T-helper 1 cell (primary cell): ENCODE data around the gene SLC38A10.

Experiments
- DNase-seq, 5 donors: peaks; one replicate each; pipeline ENCODE4 v3.0.0-alpha.2; 2012 to 2020

Gene SLC38A10

GRCh38 chr17:81200201-81200600 is 94.9 kb downstream of the SLC38A10 start:
- no peak for DNase-seq

- no peak for DNase-seq
Observed at GRCh38 chr17:81199482-81199830, 95.7 kb downstream of the SLC38A10 start.

- no peak for DNase-seq
Observed at GRCh38 chr17:81198826-81199481, 96.2 kb downstream of the SLC38A10 start.

- DNase-seq: no peak
Observed at GRCh38 chr17:81197831-81198490, 97.1 kb downstream of the SLC38A10 start.

GRCh38 chr17:81197409-81197795 is 97.7 kb downstream of the SLC38A10 start:
- DNase-seq: peak in 1 of 5 donors; percentile 6

- DNase-seq: peak in 1 of 5 donors; percentile 6
Observed at GRCh38 chr17:81196505-81197408, 98.3 kb downstream of the SLC38A10 start.

- DNase-seq: no peak
Observed at GRCh38 chr17:81195941-81196495, 99.1 kb downstream of the SLC38A10 start.
